Urothelium cell line (cell line): Measurements from ENCODE around the gene LIN28B.
"Not testable (repeated sequence)": the region's sequence is repeated elsewhere in the genome, so short reads cannot be mapped to it uniquely, and the experiment has no call there.

Experiments
- DNase-seq: peaks from one replicate; pipeline ENCODE4 v3.0.0; 2011; ENCODE audit warnings: low spot score, mixed read lengths
- FAIRE-seq: peaks from 2 replicates; lab custom pipeline; 2011; peaks lifted over from hg19 to GRCh38; lab: Jason Lieb, UNC

LIN28B gene

DNA sequence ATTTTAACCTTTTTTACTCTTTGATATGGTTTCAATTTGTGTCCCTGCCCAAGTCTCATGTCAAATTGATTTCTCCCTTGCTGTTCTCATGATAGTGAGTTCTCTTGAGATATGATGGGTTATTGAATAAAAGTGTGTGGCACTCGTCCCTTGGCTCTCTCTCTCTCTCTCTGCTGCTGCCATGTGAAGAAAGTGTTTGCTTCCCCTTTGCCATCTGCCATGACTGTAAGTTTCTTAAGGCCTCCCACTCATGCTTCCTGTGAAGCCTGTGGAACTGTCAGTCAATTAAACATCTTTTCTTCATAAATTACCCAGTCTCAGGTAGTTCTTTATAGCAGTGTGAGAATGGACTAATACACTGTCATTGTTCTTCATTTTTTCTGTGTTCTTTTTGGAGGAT lies 48.5 kb downstream of the LIN28B start:
- no peak for FAIRE-seq
- no peak for DNase-seq

DNA sequence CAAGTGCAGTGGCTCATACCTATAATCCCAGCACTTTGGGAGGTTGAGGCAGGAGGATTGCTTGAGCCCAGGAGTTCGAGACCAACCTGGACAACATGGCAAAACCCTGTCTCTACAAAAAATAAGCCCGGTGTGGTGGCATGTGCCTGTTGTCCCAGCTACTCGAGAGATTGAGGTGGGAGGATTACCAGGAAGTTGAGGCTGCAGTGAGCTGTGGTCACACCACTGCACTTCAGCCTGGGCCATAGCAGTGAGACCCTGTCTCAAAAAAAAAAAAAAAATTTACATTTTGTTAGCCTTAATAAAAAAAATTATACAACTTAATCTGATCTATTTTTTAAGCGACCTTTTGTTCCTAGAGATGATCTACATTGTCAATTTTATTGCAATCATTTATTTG lies 56.6 kb downstream of the LIN28B start:
- not testable (repeated sequence) for DNase-seq, FAIRE-seq

DNA sequence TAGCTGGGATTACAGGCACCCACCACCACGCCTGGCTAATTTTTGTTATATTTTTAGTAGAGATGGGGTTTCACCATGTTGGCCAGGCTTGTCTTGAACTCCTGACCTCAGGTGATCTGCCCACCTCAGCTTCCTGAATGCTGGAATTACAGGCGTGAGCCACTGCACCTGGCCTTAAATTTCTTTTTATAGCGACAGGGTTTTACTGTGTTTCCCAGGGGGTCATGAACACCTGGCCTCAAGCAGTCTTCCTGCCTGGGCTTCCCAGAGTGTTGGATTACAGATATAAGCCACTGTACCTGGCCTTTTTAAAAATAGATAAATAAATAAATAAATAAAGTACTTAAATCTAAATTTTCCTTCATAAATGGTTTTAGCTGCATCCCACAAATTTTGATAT lies 57.5 kb downstream of the LIN28B start:
- FAIRE-seq, result no peak
- DNase-seq, result no peak

DNA sequence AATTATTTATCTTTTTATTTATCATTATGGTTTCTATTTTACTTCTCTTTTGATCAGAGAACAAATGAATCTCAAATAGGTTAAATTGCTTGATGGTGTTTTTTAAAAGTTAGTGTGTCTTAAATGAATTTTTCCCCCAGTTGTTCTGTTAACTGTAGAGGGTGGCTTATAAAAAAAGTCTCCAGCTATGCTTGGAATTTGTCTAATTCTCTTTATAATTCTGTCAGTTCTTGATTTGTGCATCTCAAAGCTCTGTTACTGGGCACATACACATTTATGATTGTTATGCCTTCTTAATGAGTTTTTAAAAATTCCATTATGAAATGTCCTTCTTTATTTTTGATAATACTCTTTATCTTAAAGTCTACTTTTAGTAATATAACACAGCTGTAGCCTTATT lies 58.0 kb downstream of the LIN28B start:
- FAIRE-seq, result no peak
- peak; percentile 2 for DNase-seq

DNA sequence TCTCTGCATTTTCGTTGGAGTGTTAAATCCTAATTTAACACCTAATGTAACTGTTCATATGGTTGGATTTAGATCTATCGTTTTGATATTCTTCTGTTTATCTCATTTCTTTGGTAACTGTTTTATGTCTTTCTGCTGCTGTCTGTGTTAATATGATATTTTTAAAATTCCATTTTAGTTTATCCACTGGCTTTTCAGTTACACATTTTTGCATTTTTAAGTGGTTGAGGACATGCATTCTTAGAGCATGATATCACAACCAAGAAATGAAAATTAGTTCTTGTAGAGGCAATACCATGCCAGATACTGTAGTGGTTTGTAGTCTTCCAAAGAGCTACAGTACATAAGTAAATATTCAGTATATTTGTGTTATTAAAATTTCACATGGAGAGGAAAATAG lies 58.6 kb downstream of the LIN28B start:
- DNase-seq, result peak; percentile 18
- no peak for FAIRE-seq

DNA sequence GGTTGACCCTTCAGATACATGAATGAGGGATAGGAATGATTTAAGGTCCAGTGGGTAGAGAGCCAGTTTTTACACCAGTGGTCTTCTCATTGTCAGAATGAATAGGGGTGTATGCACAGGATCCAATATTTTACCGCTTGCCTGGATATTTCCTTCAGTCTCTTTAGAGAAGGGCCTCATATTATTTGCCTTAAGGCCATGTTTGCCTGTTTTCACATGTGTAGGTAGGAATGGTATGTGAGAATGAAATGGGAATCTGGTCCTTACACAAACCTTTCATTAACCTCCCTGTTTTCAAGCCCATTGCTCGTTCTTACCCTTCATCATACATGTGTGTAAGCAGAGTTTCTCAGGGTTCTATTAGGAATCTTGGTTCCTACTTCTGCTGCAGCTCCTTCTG lies 62.4 kb downstream of the LIN28B start:
- no peak for DNase-seq
- no peak for FAIRE-seq

DNA sequence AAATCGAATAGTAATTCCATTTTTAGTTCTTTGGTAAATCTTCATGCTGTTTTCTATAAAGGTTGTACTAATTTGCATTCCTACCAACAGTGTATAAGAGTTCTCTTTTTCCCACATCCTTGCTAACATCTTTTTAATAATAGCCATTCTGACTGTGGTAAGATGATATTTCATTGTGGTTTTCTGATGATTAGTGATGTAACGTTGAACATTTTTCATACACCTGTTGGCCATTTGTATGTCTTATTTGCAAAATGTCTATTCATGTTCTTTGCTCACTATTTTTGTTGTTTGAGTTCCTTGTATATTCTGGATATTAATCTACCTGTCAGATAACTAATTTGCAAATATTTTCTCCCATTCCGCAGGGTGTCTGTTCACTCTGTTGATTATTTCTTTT lies 64.5 kb downstream of the LIN28B start:
- no peak for FAIRE-seq
- DNase-seq, result no peak

DNA sequence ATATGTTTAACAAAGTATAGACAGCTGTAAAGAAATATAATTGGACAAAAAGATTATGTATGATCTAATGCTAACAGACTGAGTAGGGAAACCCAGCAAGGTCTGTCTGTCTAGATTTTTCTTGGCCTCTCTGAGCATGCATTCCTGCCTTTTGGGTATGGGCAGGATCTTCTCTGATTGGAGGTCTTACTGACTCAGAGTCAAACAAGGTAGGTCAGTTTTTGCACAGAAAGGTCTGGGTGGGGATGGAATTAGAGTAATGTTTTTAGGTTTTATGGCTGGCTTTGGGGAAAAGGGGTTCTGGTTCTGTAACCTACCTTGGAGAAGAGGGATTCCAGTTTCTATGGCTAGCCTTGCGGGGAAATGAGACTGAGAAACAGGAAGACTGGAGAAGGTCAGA lies 65.5 kb downstream of the LIN28B start:
- no peak for DNase-seq
- FAIRE-seq, result no peak

DNA sequence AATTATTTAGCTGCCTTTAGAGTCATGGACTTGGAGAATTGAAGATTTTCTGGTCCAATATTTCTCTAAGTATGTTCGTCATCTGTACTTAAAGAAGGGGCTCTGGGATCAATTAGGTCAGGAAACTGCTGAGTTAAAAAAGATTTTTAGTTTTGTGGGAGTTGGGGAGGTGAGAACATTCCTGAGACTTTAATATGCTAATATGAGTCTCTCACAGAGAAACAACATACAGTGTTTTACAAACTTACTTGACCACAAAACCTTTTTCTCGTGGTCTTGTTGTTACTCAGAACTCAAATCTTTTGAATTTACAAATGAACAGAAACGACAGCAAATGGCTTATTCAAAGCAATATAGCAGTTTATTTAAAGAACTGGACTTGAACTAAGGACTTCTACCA lies 67.9 kb downstream of the LIN28B start:
- DNase-seq, result no peak
- FAIRE-seq, result no peak

DNA sequence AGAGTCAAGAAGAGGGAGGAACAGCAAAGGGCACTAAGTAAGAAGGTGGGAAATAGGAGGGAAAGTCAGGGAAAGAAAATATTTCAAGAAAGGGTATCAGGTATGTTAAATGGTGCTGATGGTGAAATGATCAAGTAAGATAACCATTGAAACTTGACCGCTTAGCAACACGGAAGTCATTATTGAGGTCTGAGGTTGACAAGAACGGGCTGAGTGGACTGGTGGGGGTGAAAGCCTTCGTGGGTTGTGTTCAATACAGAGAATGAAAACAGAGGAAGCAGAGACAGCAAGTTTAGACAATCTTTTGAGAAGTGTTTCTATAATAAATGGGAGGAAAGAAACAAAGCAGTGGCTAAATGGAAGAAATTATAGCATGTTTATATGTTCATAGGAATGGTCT lies 72.0 kb downstream of the LIN28B start:
- DNase-seq (no peak), FAIRE-seq (no peak)

DNA sequence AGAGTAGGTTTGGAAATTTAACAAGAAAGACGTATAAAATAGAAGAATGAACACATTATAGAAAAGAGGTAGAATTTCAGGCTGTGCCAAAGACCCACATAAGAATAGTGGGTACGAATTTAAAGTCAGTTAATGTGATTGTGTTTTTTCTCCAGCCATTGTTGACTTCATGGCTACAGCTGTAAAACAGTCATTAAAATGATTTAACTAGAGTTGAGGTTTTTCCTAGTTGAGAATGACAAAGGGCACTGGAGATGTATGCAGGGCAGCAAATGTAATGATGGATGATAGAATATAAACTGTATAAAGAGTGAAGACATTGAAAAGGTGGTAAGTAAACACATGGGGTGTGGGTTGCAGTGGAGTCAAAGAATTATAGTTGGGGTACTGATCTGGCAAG lies 72.7 kb downstream of the LIN28B start:
- no peak for FAIRE-seq
- DNase-seq, result no peak

DNA sequence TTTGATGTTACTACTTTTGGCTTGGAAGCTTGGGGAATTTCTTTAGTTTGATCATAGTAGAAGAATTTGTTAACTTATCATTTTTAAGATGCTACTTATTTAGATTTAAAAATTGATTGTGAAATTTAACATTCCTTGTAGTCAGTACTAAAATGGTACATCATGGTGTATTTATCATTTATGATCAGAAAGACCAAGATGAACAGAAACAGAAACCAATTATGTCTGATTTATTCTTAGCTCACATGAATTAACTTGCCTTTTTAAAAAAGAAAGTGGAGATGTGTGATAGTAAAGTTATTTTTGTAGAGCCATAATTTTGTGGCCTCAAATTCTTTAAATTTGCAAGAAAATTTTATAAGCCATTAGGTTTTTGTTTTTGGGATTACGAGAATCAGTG lies 77.6 kb downstream of the LIN28B start:
- no peak for FAIRE-seq

DNA sequence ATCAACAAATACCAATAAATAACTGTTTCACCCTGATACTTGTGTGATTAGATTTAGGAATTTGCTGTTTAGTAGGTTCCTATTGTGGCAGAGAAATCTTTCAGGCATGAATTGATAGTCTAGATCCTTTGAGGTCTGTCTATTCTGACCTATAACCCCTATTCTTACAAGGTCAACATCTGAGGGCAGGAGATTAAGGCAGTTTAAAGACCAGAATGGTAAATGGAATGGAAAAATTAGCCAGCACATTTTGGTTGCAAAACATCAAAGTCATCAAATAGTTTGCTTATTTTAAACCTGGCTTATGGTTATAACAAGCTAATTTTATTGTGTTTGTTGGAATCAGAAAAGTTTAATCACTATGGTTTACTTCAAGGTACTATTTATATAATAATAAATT lies 78.4 kb downstream of the LIN28B start:
- DNase-seq, result no peak
- no peak for FAIRE-seq

More for the DNA sequence above, 77.6 kb downstream of the LIN28B start:
- no peak for DNase-seq

DNA sequence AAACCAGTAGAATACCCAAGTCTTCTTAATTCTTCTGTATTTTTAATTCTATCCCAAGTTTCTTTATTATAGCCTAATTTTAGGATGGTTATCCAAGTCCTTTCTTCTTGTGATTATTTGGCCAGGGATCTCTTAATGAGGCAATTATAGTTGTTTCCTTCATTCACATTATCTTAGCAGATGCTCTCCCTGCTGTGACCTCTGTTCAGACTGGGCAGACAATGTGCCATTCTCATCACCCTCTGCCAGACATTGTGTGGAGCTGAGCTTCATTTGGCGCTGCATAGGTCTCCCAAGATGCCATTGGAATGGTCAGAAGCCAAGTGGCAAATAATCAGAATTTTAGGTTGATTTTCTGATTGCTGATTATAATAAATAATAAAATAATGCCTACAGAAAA lies 79.4 kb downstream of the LIN28B start:
- FAIRE-seq, result no peak
- DNase-seq, result no peak

DNA sequence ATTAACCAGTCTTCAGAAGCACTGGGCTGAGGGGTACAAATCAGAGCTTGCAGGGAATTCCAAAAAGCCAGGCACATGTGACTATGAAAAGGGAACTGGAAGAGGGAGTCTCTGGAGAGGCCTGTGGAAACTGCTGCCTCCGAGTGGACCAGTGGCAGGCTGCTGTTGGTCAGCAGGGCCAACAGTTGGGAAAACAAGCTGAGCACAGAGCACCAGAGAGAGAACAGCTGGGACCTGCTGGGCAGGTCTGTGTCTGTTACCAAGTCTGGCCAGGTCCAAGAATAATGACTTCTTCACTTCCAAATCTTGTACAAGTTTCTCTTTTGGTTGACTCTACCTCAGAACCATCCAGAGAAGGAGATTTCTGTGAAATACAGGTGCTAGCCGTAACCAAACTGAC lies 81.4 kb downstream of the LIN28B start:
- FAIRE-seq (no peak), DNase-seq (no peak)

DNA sequence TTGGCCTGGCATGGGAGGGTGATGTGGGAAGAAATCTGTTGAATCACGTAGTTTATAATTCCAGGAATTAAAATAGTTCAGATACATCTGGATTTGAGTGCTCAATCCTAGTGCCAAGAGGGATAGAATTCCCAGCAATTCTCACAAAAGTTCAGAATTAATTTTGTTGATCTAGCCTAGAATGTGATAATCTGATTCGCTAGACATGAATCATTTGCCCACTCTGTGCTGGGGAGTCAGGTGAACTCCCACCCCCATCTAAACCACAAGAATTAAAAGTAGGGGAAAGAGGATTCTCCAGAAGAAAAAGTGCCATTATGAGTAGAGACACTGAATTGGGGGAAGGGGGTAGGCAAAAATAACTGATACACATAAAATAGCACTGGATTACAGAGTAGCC lies 85.0 kb downstream of the LIN28B start:
- DNase-seq (no peak), FAIRE-seq (no peak)

DNA sequence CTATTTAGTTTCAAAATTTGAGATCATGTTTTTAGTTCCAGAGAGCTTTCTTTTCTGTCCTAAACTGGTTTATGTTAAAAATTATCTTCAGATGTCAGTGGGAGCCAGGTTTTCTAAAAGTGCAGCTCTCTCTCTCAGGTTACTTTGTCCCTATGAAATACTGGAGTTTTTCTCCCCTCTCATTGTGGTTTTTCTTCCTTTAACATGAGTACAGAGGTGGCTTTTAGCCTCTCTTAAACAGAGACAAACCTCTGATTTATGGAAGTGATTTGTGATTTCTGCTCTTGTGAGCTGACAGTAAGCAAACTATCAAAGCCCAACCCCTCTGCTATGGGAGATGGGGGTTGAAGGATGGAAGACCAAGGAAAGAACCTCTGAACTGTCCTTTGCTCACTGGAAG lies 85.7 kb downstream of the LIN28B start:
- no peak for DNase-seq
- FAIRE-seq, result no peak

DNA sequence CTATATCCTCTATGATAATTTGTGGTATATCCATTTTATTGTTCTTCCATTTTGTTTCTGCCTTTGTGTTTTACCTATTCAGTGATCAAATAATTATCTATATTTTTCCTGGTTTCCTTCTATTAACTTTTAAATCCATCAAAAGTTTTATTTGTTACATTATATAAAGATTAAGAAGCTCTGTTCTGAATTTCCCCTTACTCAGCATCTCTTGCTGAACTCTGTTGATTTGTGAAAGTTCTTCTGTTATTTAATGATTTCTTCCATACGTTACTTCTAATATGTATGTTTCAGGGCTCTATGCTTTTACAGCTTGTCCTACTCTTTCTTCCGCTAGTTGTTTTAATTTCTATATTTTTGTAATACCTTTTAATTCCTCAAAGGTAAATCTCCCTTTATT lies 87.1 kb downstream of the LIN28B start:
- FAIRE-seq, result no peak
- DNase-seq, result no peak

DNA sequence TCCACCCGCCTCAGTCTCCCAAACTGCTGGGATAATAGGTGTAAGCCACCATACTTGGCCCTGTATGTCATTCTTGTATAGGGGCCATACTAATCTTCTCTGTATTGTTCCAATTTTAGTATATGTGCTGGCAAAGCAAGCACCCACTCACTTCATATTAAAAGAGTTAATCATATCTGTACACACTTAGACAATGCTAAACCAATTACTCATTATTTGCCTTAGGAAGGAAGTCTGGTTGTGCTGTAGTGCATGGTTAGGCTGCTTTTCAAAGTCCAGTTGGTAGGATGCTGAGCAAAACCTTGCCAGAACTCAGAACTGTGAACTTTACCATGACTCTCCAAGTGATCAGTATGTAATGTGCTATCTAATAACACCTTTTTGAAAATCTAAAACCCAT lies 88.6 kb downstream of the LIN28B start:
- DNase-seq (no peak), FAIRE-seq (no peak)

DNA sequence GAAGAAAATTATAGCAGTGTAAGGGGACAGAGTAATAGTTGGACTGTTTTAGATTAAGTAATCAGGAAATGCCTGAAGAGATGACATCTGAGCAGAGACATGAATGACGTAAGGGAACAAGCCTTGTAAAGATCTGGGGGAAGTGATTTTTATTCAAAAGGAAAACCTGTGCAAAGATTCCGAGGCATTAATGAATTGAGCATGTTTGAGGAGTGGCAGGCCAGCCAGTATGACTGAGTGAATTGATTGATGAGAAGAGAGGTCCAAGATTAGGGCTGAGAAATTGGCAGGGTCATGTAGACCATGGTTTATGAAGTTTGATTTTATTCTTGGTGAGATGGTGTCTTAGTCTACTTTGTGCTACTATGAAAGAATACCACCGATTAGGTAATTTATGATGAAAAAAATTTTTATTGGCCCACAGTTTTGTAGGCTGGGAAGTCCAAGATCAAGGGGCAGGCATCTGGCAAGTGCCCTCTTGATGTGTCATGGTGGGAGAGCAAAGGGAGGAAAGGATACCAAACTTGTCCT lies 95.1 kb downstream of the LIN28B start:
- no peak for FAIRE-seq
- DNase-seq, result no peak

DNA sequence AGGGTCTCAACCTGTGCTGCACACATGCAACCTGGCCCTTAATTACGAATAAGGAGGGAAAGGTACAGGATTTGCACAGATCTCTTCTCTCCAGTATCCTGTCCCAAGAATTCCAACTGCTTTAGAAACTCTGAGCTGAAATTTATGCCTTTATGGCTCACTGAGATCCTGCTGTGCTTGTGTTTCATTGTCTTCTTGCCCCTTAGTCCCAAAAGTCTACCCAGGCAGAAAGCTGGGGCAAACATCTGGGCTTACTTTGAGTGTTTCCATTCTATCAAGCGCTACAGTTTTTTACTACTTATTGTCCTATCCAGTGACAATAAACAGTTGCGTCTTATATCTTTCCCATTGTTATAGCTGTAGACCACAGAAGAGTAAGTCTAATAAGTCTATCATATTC lies 99.7 kb downstream of the LIN28B start:
- no peak for FAIRE-seq
- no peak for DNase-seq

DNA sequence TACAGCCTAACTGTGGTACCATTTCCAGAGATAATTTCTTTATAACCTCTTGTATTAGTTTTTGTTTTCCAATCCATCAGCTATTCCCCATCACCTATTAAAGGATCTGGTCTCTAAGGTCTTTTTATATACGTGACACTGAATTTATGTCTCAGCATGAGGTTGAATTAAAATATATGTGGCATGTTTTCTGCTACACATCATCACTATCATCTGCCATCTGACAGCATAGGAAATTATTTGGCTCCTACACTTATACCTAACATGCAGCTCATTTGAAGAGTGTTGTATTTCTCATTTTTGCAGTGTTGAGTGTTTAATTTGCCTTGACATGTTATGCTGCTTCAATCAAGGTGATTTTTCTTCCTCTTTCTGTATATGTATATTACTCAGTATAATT lies 100.3 kb downstream of the LIN28B start:
- DNase-seq (no peak), FAIRE-seq (no peak)

DNA sequence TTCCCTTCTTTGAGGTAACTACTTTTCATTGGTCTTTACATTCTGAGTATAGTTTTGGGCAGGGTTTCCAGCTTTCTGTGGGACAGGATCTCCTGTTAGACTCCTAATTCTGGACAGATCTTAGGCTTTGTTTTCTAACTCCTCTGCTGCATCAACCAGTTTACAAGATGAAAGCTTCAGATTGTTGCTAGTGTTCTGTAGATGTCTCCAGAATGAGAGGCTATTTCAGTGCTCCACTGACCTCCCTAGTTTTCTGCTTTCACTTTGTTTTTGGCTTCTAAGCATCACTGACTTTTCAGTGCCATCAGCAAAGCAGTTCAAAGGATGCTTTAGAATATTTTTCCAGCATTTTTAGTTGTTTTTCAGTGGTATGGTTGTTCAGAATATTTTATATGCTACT lies 101.4 kb downstream of the LIN28B start:
- DNase-seq, result no peak
- FAIRE-seq, result no peak

DNA sequence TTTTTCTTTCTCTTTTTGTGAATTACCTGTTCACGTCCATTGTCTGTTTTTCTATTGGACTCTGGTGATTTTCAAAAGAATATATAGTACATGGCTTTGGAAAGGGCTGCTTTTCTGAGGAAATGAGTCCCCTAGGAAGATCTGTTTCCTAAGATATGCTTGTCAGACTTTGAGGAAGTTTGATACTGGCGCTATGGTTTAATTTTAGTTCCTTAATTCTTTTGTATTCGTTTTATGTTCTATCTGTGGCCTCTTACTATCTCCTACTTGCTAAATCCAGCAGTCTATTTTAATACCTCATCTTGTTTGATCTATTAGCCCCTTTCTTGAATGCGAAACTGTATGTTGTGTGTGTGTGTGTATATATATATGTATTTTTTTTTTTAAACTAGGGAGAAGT lies 101.9 kb downstream of the LIN28B start:
- no peak for FAIRE-seq
- no peak for DNase-seq
